Glutamatergic neuron (in vitro differentiated cells): ENCODE measurements around the gene ZNF48. TPM values are rescaled to one million over a fixed set of nuclear protein-coding genes. Genes with fewer than 3 reads are reported as not detected.

Experiments
- DNase-seq: peaks from one replicate; pipeline ENCODE4 v3.0.0; 2022
- H3K27ac Mint-ChIP-seq: one replicate; pipeline ENCODE4 v1.8.0; 2020; ENCODE audit warnings: mild to moderate bottlenecking, mixed read lengths, inconsistent platforms; ENCODE audit not compliant: unreplicated experiment
- H3K27me3 Mint-ChIP-seq: one replicate; pipeline ENCODE4 v1.8.0; 2020; ENCODE audit warnings: mild to moderate bottlenecking, moderate library complexity, mixed read lengths, inconsistent platforms; ENCODE audit not compliant: unreplicated experiment
- H3K36me3 Mint-ChIP-seq: one replicate; pipeline ENCODE4 v1.8.0; 2020; ENCODE audit warnings: mild to moderate bottlenecking, mixed read lengths, inconsistent platforms; ENCODE audit not compliant: unreplicated experiment
- H3K4me1 Mint-ChIP-seq: one replicate; pipeline ENCODE4 v1.8.0; 2020; ENCODE audit warnings: mild to moderate bottlenecking, low read depth, mixed read lengths, inconsistent platforms; ENCODE audit not compliant: unreplicated experiment
- H3K4me3 Mint-ChIP-seq: one replicate; pipeline ENCODE4 v1.8.0; 2020; ENCODE audit warnings: mild to moderate bottlenecking, mixed read lengths, inconsistent platforms; ENCODE audit not compliant: unreplicated experiment
- H3K9me3 Mint-ChIP-seq: one replicate; pipeline ENCODE4 v1.8.0; 2020; ENCODE audit warnings: mild to moderate bottlenecking, moderate library complexity, mixed read lengths, inconsistent platforms; ENCODE audit not compliant: unreplicated experiment
- CTCF ChIP-seq: fragments of 200-600 bp; sonication (generic); IDR thresholded peaks from one replicate; pipeline ENCODE4 v1.5.0; 2021; ENCODE audit not compliant: partially characterized antibody, unreplicated experiment
- total RNA-seq: library from RNA; stranded (reverse); fragmentation: NEBNext Ultra II Directional; extraction: Animal tissue kit (Norgen Biotek cat#: 25700); gene quantifications from one replicate; pipeline ENCODE4 v1.2.1, GENCODE V29; 2021; ENCODE audit not compliant: unreplicated experiment

Gene ZNF48
- total RNA-seq, 1 donor from 2014 or later, result 74.7 TPM

GRCh38 chr16:30446203-30446595, 51.0 kb downstream of the ZNF48 start:
- TF ChIP-seq CTCF, result no peak
- peak overlapping the region; percentile 91 for H3K4me3 Mint-ChIP-seq
- no peak for DNase-seq
- peak overlapping the region; percentile 79 for H3K27ac Mint-ChIP-seq
- H3K9me3 Mint-ChIP-seq, result peaks cover 4% of the 10 kb centered on the region
- H3K27me3 Mint-ChIP-seq, result peaks cover 8% of the 10 kb centered on the region
- H3K36me3 Mint-ChIP-seq, result peaks cover 12% of the 10 kb centered on the region
- H3K4me1 Mint-ChIP-seq, result peaks cover 14% of the 10 kb centered on the region

- peaks cover 6% of the 10 kb centered on the region for H3K27me3 Mint-ChIP-seq
- H3K4me3 Mint-ChIP-seq, result peak overlapping the region; percentile 16
- no peak overlapping the region for H3K27ac Mint-ChIP-seq
- TF ChIP-seq CTCF, result no peak
- H3K36me3 Mint-ChIP-seq, result peaks cover 12% of the 10 kb centered on the region
- H3K9me3 Mint-ChIP-seq, result peaks cover 4% of the 10 kb centered on the region
- no peak for DNase-seq
- H3K4me1 Mint-ChIP-seq, result peaks cover 14% of the 10 kb centered on the region
These were observed 52.4 kb downstream of the ZNF48 start for GRCh38 chr16:30447512-30448226.

GRCh38 chr16:30449116-30449435, 53.9 kb downstream of the ZNF48 start:
- Mint-ChIP-seq H3K27ac (no peak overlapping the region), H3K4me1 (peaks cover 10% of the 10 kb centered on the region), H3K9me3 (peaks cover 4% of the 10 kb centered on the region), H3K4me3 (no peak overlapping the region), H3K36me3 (peaks cover 1% of the 10 kb centered on the region), H3K27me3 (peaks cover 6% of the 10 kb centered on the region)
- DNase-seq, result no peak
- TF ChIP-seq CTCF, result no peak

Other genes with a start within 250 kb of the ZNF48 start
- 75.2 TPM for gene CORO1A, start 211.8 kb upstream of the ZNF48 start, total RNA-seq
- gene BOLA2B, start 201.8 kb upstream of the ZNF48 start, total RNA-seq, result 74.6 TPM
- gene SLX1A, start 201.5 kb upstream of the ZNF48 start, total RNA-seq, result 16.6 TPM
- gene SULT1A3, start 196.2 kb upstream of the ZNF48 start, total RNA-seq, result 15.8 TPM
- gene NPIPB13, start 146.9 kb upstream of the ZNF48 start, total RNA-seq, result 27.5 TPM
- gene CD2BP2, start 40.1 kb upstream of the ZNF48 start, total RNA-seq, result 77.8 TPM
- gene TBC1D10B, start 24.9 kb upstream of the ZNF48 start, total RNA-seq, result 85.2 TPM
- gene MYL11, start 20.6 kb upstream of the ZNF48 start, total RNA-seq, result not detected
- 2.9 TPM for gene SEPTIN1, start 12.9 kb upstream of the ZNF48 start, total RNA-seq
- 7.8 TPM for gene ZNF771, start 12.2 kb downstream of the ZNF48 start, total RNA-seq
- gene DCTPP1, start 34.6 kb downstream of the ZNF48 start, total RNA-seq, result 37.6 TPM
- gene SEPHS2, start 50.5 kb downstream of the ZNF48 start, total RNA-seq, result 43.2 TPM
- not detected for gene ITGAL, start 77.3 kb downstream of the ZNF48 start, total RNA-seq
- gene ZNF768, start 131.1 kb downstream of the ZNF48 start, total RNA-seq, result 45.6 TPM
- 15.1 TPM for gene ZNF747, start 139.4 kb downstream of the ZNF48 start, total RNA-seq
- gene ZNF764, start 163.0 kb downstream of the ZNF48 start, total RNA-seq, result 39.0 TPM
- 18.7 TPM for gene ZNF688, start 176.3 kb downstream of the ZNF48 start, total RNA-seq
- 58.4 TPM for gene ZNF785, start 190.3 kb downstream of the ZNF48 start, total RNA-seq
- gene ZNF689, start 215.0 kb downstream of the ZNF48 start, total RNA-seq, result 14.6 TPM